ENCODE measurements around the gene OR2A1.
"Not testable (repeated sequence)": the region's sequence is repeated elsewhere in the genome, so short reads cannot be mapped to it uniquely, and the experiment has no call there.

OR2A1 gene

DNA sequence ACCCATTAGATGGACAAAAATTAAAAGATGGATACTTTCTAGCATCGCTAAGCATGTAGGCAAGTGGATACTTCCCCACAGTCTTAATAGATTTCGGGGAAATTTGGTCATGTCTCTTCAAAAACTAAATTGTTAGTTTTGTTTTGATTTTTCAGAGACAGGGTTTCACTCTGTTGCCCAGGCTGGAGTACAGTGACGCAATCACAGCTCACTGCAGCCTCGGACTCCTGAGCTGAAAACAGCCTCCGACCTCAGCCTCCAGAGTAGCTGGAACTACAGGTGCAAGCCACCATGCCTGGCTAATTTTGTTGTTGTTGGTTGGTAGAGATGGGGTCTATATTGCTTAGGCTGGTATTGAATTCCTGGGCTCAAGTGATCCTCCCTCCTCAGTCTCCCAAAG, 13.6 kb downstream of the OR2A1 start:
- not testable (repeated sequence) for DNase-seq

DNA sequence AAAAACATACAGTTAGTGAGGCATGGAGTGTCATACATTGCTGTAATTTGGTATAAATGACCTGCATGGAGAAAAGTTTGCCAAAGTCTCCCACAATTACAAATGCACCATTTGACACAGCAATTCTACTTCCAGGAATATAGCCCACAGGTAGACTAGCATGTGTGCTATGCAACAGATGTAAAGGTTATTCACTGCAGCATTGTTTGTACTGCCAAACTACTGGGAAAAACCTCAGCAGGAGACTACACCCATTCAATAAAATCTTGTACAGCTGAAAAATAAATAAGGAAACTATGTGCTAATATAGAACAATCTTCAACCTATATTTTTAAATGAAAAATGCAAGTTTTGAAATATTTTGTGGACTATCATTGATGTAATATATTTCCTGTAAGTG, 17.8 kb downstream of the OR2A1 start:
- DNase-seq: not testable (repeated sequence)

DNA sequence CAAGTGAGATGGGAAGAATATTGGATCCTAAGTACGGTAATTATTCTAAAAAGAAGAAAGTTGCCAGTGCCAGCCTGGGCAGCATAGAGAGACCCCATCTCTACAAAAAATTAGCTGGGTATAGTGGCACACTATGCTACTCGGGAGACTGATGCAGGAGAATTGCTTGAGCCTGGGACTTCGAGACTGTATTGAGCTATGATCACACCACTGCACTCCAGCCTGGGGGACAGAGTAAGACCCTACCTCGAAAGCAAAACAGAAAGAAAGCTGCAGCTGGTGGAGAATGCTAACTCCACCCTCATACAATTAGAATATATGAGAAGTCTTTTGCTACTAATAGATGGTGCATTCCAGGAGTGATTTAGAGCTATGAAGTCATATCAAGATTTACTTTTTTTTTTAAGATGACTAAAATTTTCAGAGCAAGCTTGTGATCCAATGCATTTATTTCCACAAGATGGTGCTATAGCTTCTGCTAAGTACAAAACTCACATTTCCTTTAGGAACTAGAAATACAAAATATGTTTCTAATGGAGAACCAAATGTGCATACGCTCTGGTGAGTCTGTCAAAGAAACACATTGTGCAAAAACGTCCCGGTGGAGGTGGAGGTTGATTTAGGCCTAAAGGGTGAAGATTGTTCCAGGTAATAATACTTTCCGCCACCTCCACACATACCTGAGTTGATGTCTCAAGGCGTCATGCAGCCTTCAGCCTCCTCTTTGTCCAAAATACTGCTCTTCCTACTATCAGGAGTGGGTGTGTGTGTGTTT, 19.2 kb downstream of the OR2A1 start:
- DNase-seq: not testable (repeated sequence)

DNA sequence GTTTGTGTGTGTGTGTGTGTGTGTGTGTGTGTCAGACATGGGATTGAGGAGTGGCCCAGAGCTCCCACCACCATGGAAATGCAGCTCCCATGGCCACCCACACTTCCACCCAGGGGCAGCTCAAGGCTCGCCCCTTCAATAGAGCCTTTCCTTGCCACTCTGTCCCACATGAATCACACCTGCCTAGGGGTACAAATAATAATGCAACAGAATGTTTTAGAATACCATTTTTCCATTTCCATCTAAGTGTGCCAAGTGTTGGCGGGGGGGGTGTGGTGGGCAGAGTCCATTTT, 19.7 kb downstream of the OR2A1 start:
- not testable (repeated sequence) for DNase-seq

DNA sequence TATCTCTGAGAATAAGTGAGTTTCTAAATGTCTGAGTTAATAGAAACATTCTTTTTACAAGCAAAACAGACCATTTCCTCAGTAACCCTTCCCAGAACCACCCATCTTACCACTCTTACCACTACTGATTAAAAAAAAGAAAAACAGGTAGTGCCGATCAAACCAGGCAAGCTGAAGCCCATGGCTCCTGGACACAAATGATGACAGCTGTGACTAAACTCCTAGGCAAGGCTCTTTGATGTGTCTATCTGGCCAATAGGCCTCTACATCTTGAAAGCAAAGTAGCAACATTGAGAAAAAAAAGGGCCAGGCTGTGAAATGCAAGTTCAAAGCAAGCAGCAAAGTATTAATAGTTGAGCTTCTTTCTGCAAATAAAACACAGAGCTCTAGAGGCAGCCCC, 36.4 kb downstream of the OR2A1 start:
- not testable (repeated sequence) for DNase-seq

DNA sequence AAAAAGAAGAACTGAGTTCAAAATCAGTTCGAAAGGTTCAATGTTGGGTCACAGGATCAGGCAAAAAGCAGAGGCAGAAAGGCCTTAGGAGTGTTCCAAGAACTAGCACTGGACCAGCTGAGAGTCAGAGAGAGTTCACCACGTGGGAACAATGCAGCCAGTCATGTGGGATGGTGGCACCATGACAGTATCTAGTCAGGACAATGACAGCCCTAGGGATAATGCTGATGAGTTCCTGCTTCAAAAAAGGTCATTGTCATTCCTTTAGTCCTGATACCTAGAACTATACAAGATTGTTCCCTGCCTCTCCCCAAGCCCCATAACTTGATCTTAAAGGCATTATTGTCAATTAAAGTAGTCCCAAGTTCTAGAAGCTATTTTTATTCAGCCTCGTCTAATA, 39.4 kb downstream of the OR2A1 start:
- DNase-seq: not testable (repeated sequence)

DNA sequence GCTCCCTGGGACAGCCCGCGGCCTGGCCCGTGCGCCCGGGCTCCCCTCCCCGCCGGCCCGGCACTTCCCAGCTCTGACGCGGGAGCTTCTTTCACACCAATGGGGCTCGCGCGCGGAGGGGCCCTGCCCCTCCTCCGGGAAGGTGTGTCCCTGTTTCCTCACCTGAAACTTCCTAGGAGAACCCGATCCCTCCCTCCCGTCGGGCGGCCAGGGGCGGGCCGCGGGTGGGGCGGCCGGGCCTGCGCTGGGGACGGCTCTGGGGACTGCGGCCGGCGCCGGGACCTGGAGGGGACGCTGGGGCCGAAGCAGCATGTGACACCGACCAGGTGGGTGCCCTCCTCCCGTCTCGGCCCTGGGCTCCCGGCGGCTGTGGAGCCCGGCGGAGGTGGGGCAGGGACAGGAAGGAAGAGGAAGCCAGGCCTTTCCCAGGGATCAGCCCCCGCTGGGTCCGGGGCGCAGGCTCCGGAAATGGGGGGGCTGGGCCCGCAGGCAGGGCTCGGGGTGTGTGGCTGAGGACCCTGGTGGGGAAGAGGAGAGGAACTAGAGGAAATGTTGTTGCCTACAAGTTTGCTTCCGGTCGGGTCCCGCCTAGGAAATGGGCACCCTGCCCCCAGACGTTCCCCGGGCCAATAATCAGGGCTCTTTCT, 43.1 kb downstream of the OR2A1 start, which contains the start of gene ARHGEF5:
Gene ARHGEF5, plus strand, starts transcription at position 227 of the 647 bp plus-strand sequence. CDS start 7,268 bp downstream, outside the sequence.
- DNase-seq: not testable (repeated sequence)

DNA sequence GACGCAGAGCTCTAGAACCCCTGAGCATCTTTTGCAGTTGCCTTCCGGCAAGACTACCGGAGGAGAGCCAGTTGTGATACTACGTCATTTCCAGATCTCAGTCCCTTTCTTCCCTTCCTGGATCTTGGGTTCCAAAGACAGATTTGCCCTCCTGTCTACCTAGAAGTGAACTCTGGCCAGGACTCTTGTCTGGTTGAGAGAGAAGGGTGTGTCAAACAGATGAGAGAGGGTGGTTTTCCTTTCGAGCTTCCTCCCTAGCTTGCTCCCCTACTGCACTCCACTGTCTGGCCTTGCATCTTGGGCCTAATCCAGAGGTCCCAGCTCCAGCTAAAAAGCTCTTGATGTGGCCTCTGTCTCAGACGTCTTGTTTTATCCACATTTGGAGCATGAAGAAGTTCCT, 44.0 kb downstream of the OR2A1 start:
- not testable (repeated sequence) for DNase-seq

DNA sequence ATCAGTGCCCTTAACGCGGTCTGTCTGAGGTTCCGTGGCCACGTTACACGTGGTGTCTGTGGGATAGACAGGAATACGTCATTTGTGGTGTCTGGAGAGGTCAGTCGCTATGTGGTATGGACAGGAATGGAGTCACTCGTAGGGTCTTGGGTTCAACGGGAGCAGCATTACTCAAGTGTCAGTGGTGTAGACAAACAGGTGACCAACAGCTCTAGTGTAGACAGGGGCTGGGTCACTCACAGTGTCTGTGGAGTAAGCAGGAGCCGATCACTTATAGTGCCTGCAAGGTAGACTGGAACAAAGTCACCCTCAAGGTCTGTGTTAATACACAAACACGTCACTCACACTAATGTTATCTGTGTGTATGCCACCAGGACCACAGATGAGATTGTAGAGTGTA, 44.6 kb downstream of the OR2A1 start:
- DNase-seq: not testable (repeated sequence)

DNA sequence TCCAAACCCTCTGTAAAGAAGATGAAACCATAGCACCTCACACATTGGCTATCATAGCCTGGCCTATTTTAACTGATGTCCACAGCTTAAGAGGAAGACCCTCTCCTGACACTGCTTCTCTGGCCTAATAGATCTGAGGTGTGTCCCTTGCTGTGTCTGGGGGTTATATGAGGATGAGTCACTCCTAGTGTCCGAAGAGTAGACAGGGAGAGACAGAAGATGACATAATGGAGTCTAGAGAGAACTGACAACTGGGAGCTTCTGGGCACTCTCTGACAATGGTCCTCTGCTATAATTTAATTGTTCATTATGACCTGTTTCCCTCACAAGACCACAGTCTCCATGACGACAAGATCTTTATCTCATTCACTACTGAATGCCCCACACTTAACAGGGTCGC, 49.8 kb downstream of the OR2A1 start:
- not testable (repeated sequence) for DNase-seq

DNA sequence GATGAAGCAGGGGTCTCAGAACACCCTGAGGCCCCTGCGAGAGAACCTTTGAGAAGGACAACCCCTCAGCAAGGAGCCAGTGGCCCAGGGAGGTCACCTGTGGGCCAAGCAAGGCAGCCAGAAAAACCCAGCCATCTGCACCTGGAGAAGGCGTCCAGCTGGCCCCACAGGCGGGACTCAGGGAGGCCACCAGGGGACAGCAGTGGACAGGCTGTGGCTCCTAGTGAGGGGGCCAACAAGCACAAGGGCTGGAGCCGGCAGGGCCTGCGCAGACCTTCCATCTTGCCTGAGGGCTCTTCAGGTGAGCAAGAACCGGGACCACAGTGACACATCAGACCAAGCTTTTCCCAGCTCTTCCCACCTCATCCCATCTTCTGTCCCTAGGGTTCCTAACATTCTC, 53.3 kb downstream of the OR2A1 start:
- DNase-seq: not testable (repeated sequence)

DNA sequence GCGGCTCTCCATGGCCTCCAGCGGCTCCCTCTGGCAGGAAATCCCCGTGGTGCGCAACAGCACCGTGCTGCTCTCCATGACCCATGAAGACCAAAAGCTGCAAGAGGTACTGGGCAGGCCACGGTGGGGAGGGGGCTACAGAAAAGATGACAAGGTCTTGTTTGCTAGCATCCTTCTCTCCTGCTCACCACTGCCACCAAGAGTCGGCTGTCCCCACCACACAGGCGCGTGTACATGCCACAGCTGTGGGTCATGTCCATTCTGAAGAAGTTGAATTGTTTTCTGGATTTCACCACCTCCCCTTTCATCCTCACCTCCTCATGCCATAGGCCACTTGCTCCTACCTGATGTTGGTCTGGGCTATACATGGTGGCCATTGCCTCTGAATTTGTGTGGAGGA, 55.0 kb downstream of the OR2A1 start:
- DNase-seq: not testable (repeated sequence)

DNA sequence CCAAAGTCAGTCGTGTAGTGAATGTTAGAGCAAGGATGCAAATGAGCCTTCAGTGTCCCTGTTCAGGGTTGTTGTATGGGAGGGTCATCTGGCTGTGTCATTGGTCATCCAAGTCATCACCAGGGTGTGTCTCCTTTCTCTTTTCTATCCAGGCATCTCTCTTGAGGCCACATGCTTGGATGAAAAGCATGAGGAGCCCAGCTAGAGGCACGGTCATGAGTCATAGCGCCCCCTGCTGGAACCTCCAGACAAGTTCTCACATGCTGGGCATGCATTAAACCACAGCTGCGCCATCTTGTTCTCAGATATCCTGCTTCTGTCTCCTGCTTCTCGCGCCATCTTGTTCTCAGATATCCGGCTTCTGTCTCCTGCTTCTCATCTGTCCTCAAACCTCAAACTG, 57.0 kb downstream of the OR2A1 start:
- not testable (repeated sequence) for DNase-seq

All from T1000 (cell line).